ENCODE measurements around the gene TGFBR3. TPM values are rescaled to one million over a fixed set of nuclear protein-coding genes. Genes with fewer than 3 reads are reported as not detected.

TGFBR3 gene
- total RNA-seq, 6 experiments from 2014 or later = 5.8 to 21.1 (median 19.0) TPM

DNA sequence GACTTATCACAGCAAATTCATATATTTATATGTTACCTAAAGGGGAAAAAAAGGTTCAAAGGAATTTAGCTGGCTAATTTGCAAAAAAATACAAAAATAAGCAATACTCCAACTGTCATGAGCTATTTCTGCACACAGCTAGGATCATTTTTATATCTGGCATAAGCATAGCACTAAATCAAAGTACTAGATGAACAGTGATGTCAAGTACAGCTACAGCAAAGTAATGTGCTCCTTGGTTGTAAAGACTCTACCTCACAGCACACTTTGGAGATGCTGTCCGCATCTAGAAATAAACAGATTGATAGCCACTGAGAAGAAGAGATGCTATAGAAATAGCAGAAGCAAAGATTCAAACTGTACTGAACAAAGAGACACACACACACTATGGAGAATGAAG, 125.4 kb downstream of the TGFBR3 start:
- no peak overlapping the region for H3K27ac Mint-ChIP-seq
- 0 out of 2 replicates have a peak, but pooled peaks cover 4% of the 10 kb centered on the region for H3K36me3 Mint-ChIP-seq (ENCODE audit: low read depth)
- H3K4me1 Mint-ChIP-seq (ENCODE audit: low read depth) = peaks cover 20% of the 10 kb centered on the region
- TF ChIP-seq, protein P1, sequence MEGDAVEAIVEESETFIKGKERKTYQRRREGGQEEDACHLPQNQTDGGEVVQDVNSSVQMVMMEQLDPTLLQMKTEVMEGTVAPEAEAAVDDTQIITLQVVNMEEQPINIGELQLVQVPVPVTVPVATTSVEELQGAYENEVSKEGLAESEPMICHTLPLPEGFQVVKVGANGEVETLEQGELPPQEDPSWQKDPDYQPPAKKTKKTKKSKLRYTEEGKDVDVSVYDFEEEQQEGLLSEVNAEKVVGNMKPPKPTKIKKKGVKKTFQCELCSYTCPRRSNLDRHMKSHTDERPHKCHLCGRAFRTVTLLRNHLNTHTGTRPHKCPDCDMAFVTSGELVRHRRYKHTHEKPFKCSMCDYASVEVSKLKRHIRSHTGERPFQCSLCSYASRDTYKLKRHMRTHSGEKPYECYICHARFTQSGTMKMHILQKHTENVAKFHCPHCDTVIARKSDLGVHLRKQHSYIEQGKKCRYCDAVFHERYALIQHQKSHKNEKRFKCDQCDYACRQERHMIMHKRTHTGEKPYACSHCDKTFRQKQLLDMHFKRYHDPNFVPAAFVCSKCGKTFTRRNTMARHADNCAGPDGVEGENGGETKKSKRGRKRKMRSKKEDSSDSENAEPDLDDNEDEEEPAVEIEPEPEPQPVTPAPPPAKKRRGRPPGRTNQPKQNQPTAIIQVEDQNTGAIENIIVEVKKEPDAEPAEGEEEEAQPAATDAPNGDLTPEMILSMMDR (IDR thresholded peaks at IDR 0.05) = no peak
- no peaks in the 10 kb centered on the region for H3K9me3 Mint-ChIP-seq
- DNase-seq = no peak
- no peaks in the 10 kb centered on the region for H3K27me3 Mint-ChIP-seq (ENCODE audit: insufficient read depth)
- H3K4me3 Mint-ChIP-seq = no peak overlapping the region

DNA sequence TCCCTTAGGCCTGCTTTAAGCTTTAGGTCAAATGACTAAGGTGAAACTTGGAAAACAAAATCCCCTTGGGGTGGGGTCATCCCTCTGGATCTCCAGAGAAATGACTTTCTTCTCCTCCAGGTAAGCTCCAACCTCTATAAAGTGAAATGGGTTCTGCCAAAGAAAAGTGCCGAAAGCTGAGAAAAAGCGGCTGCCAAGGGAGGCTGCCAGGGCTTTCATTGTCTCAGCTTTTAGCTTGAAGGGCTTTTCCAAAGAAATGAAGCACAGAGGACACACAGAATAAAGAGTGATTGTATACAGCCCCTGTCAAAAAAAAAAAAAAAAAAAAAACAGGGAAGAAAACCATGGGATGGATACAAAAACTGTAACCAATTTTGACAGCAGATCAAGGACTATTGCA, 126.9 kb downstream of the TGFBR3 start:
- Mint-ChIP-seq H3K36me3 (ENCODE audit: low read depth) (0 out of 2 replicates have a peak, but pooled peaks cover 4% of the 10 kb centered on the region), H3K4me3 (no peak overlapping the region), H3K27me3 (ENCODE audit: insufficient read depth) (no peaks in the 10 kb centered on the region), H3K9me3 (no peaks in the 10 kb centered on the region), H3K4me1 (ENCODE audit: low read depth) (peaks cover 27% of the 10 kb centered on the region), H3K27ac (no peak overlapping the region)
- TF ChIP-seq, protein P1 (IDR thresholded peaks at IDR 0.05) = no peak
- no peak for DNase-seq

DNA sequence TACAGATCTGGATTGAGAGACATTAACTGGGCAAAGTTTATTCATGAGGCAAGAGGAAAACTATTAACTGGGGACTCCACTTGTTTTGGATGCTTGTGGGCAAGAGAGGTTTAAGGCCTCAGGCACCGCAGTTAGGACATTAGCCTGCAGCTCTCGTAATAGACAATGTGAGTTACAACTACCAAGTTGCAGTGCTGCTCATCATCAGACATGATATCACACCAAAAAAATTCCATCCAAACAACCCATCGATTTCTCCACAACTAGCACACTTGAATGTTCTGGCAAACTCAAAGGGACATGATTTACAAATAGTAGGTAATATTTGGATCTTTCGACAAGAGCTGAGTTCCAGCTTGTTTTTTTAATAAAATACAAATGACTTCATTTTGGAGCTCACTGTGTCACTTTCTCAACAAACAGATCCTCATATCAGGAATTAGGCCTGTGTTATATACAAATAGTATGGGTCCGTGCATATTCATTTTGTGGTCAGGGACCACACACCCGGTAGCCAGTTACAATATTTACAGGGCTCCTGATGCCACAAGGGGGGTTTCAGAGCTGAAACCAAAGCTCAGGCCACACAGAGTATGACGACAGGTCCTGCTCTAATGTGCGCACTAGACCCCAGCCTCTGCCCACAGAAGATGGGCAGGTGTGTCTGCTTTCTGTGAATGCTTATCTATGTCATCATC, 128.0 kb downstream of the TGFBR3 start:
- H3K27me3 Mint-ChIP-seq (ENCODE audit: insufficient read depth) = no peaks in the 10 kb centered on the region
- TF ChIP-seq, protein P1 (IDR thresholded peaks at IDR 0.05) = no peak
- H3K4me3 Mint-ChIP-seq = 0 out of 2 replicates have a peak overlapping the region, but pooled peaks have one; percentile 14
- H3K27ac Mint-ChIP-seq = peak overlapping the region; percentile 45
- peaks cover 34% of the 10 kb centered on the region for H3K4me1 Mint-ChIP-seq (ENCODE audit: low read depth)
- H3K9me3 Mint-ChIP-seq = no peaks in the 10 kb centered on the region
- DNase-seq = peak; percentile 80
- H3K36me3 Mint-ChIP-seq (ENCODE audit: low read depth) = peaks cover 4% of the 10 kb centered on the region; the same call in 1 of the 2 replicates

DNA sequence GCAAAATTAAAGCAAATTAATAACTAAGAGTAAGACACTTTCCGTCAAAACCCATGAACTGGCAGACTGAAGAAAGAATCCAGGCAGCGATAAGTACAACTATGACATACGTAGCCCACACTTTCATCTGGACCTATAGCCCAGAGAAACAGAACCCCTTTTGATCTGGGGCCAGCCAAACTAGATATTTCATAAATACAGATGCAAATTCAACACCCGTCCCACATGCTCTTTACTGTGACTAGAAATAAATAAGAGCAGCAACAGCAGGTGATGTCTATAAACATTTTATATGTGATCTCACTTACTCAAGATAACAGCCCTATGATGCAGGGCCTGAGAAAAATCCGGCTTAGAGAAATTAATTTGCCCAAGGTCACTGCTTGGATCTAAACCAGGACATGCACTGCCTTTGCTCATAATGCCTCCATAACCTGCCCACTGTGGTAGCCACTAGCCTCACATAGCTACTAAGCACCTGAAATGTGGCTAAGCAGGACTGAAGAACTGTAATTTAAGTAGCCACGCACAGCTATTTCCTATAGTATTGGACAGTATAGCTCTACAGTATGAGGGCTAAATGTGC, 130.2 kb downstream of the TGFBR3 start:
- H3K9me3 Mint-ChIP-seq = no peaks in the 10 kb centered on the region
- no peak overlapping the region for H3K27ac Mint-ChIP-seq
- DNase-seq = no peak
- H3K27me3 Mint-ChIP-seq (ENCODE audit: insufficient read depth) = no peaks in the 10 kb centered on the region
- H3K36me3 Mint-ChIP-seq (ENCODE audit: low read depth) = peaks cover 4% of the 10 kb centered on the region; the same call in 1 of the 2 replicates
- TF ChIP-seq, protein P1 (IDR thresholded peaks at IDR 0.05) = no peak
- H3K4me1 Mint-ChIP-seq (ENCODE audit: low read depth) = peaks cover 51% of the 10 kb centered on the region
- no peak overlapping the region for H3K4me3 Mint-ChIP-seq

DNA sequence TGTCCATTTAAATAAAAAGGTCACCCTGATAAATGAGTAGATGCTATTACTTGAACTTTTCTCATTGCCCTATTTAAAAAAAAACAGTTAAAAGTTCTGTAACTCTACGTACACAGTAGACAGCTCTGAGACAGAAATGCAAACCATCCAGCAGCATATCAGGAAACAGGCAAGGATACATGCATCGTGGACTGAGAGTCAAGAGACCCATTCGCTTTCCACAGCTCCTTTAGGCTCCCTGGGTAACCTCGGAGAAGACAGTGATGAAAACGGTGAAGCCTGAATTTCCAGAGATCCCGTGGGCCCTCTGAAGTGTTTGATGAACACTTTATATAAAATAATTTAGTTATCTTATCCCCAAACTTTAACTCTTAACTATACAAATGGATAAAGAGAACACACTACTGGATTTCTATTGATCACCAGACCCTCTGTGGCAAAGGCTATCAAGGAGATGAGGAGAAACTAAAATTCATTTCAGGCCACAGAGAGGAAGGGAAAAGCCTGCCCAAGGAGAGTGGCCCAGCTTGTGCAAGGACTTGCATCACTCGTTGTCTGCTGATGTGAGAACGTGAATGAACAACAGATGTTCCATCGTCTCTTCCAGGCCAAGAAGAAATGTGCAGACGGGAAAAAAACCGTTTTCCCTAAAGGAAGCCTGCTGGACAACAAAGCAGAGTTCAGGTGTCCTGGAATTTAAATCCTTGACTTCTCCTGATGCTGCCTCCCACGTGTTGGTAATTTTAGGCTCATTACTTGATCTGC, 131.0 kb downstream of the TGFBR3 start:
- Mint-ChIP-seq H3K27me3 (ENCODE audit: insufficient read depth) (no peaks in the 10 kb centered on the region), H3K9me3 (no peaks in the 10 kb centered on the region), H3K27ac (peak overlapping the region; percentile 29; the same call in 1 of the 2 replicates), H3K36me3 (ENCODE audit: low read depth) (peaks cover 4% of the 10 kb centered on the region; the same call in 1 of the 2 replicates), H3K4me3 (no peak overlapping the region), H3K4me1 (ENCODE audit: low read depth) (peaks cover 59% of the 10 kb centered on the region)
- TF ChIP-seq, protein P1 (IDR thresholded peaks at IDR 0.05) = no peak
- no peak for DNase-seq

Data from HFFc6 (cell line).